Activated CD8-positive, alpha-beta T cell treated with anti-CD3 and anti-CD28 coated beads for 36 hours (primary cell): Measurements from ENCODE around the gene SEC16A. TPM values are rescaled to one million over a fixed set of nuclear protein-coding genes. Genes with fewer than 3 reads are reported as not detected.

Source experiments
- ATAC-seq: fragments of 200-7000 bp; cut with Tn5 transposase; one replicate; pipeline ENCODE4 v1.10.0; 2021; ENCODE audit warnings: mild to moderate bottlenecking, moderate library complexity
- CTCF ChIA-PET: fragments of 350-600 bp; sonication (Branson Sonifier 250); formaldehyde crosslinking; loops from one replicate; lab custom pipeline; 2021; ENCODE audit warnings: antibody characterized with exemption; lab: Charles Lee
- POLR2A ChIA-PET: fragments of 350-600 bp; sonication (Branson Sonifier 250); formaldehyde crosslinking; loops from one replicate; lab custom pipeline; 2021; ENCODE audit warnings: antibody characterized with exemption; lab: Charles Lee
- DNase-seq: peaks from one replicate; pipeline ENCODE4 v3.0.0-alpha.2; 2020
- H3K27ac Mint-ChIP-seq: one replicate; pipeline ENCODE4 v1.8.0; 2021; ENCODE audit warnings: mild to moderate bottlenecking, mixed read lengths
- H3K27me3 Mint-ChIP-seq: one replicate; pipeline ENCODE4 v1.8.0; 2021; ENCODE audit warnings: mixed read lengths
- H3K36me3 Mint-ChIP-seq: one replicate; pipeline ENCODE4 v1.8.0; 2021; ENCODE audit warnings: low read depth, mixed read lengths
- H3K4me1 Mint-ChIP-seq: one replicate; pipeline ENCODE4 v1.8.0; 2021; ENCODE audit warnings: low read depth, mixed read lengths
- H3K4me3 Mint-ChIP-seq: one replicate; pipeline ENCODE4 v1.8.0; 2021; ENCODE audit warnings: mild to moderate bottlenecking, moderate library complexity, mixed read lengths
- H3K9me3 Mint-ChIP-seq: one replicate; pipeline ENCODE4 v1.8.0; 2021; ENCODE audit warnings: mixed read lengths
- CTCF ChIP-seq: fragments of 200-600 bp; IDR thresholded peaks from one replicate; pipeline ENCODE4 v1.8.0; 2022; ENCODE audit warnings: antibody characterized with exemption, mild to moderate bottlenecking
- intact Hi-C: fragments of 100-400 bp; cut with micrococcal nuclease; formaldehyde crosslinking; loops from one replicate; pipeline ENCODE4 v1.10.0; 2022
- total RNA-seq, 2 experiments: library from RNA; stranded (reverse); gene quantifications; one replicate each; pipeline ENCODE4 v1.2.3, GENCODE V29; 2021

SEC16A gene
- total RNA-seq, 2 experiments from 2014 or later: 67.9 to 69.8 TPM

GRCh38 chr9:136471802-136472487, 10.9 kb downstream of the SEC16A start:
- ChIA-PET POLR2A (interaction anchor here (1.0 kb wide), 1 partner anchor 98 kb away, joined by 3 read pairs; no protein-coding TSS in a partner anchor), CTCF (no interaction called here)
- TF ChIP-seq CTCF: no peak
- Mint-ChIP-seq H3K9me3 (no peaks in the 10 kb centered on the region), H3K4me3 (no peak overlapping the region), H3K36me3 (peaks cover 25% of the 10 kb centered on the region), H3K4me1 (no peaks in the 10 kb centered on the region), H3K27me3 (no peaks in the 10 kb centered on the region), H3K27ac (no peak overlapping the region)
- intact Hi-C loops: no loop called here
- ATAC-seq (no peak), DNase-seq (no peak)

- DNase-seq (no peak), ATAC-seq (no peak)
- H3K9me3 Mint-ChIP-seq: no peaks in the 10 kb centered on the region
- CTCF ChIA-PET: no interaction called here
- H3K27ac Mint-ChIP-seq: no peak overlapping the region
- H3K4me1 Mint-ChIP-seq: no peaks in the 10 kb centered on the region
- peaks cover 28% of the 10 kb centered on the region for H3K36me3 Mint-ChIP-seq
- intact Hi-C loops: no loop called here
- H3K27me3 Mint-ChIP-seq: no peaks in the 10 kb centered on the region
- no peak for TF ChIP-seq CTCF
- POLR2A ChIA-PET: interaction anchor here (0.8 to 1.4 kb wide), 3 partner anchors 18 to 97 kb away, joined by 3 to 4 read pairs (median 3); no protein-coding TSS in a partner anchor
- no peak overlapping the region for H3K4me3 Mint-ChIP-seq
Observed at GRCh38 chr9:136470792-136471469, 11.9 kb downstream of the SEC16A start.

- no peak overlapping the region for H3K4me3 Mint-ChIP-seq
- H3K27me3 Mint-ChIP-seq: no peaks in the 10 kb centered on the region
- ChIA-PET CTCF (no interaction called here), POLR2A (interaction anchor here (0.8 to 1.4 kb wide), 2 partner anchors 17 to 30 kb away, joined by 3 to 4 read pairs; no protein-coding TSS in a partner anchor)
- TF ChIP-seq CTCF: no peak
- no peak overlapping the region for H3K27ac Mint-ChIP-seq
- H3K9me3 Mint-ChIP-seq: no peaks in the 10 kb centered on the region
- intact Hi-C loops: no loop called here
- DNase-seq: no peak
- no peaks in the 10 kb centered on the region for H3K4me1 Mint-ChIP-seq
- no peak for ATAC-seq
- peaks cover 27% of the 10 kb centered on the region for H3K36me3 Mint-ChIP-seq
Observed at GRCh38 chr9:136470356-136470755, 12.5 kb downstream of the SEC16A start.

GRCh38 chr9:136467766-136468165, 15.1 kb downstream of the SEC16A start:
- Mint-ChIP-seq H3K4me1 (no peaks in the 10 kb centered on the region), H3K27ac (no peak overlapping the region), H3K4me3 (no peak overlapping the region), H3K9me3 (no peaks in the 10 kb centered on the region), H3K36me3 (peaks cover 25% of the 10 kb centered on the region), H3K27me3 (no peaks in the 10 kb centered on the region)
- ChIA-PET POLR2A (no interaction called here), CTCF (no interaction called here)
- ATAC-seq (no peak), DNase-seq (no peak)
- intact Hi-C loops: no loop called here
- TF ChIP-seq CTCF: no peak

- ChIA-PET CTCF (no interaction called here), POLR2A (no interaction called here)
- no peak for ATAC-seq
- H3K36me3 Mint-ChIP-seq: peaks cover 34% of the 10 kb centered on the region
- H3K9me3 Mint-ChIP-seq: no peaks in the 10 kb centered on the region
- no peaks in the 10 kb centered on the region for H3K27me3 Mint-ChIP-seq
- intact Hi-C loops: no loop called here
- DNase-seq: no peak
- TF ChIP-seq CTCF: no peak
- H3K4me1 Mint-ChIP-seq: no peaks in the 10 kb centered on the region
- H3K4me3 Mint-ChIP-seq: no peak overlapping the region
- H3K27ac Mint-ChIP-seq: no peak overlapping the region
Observed at GRCh38 chr9:136466155-136466541, 16.7 kb downstream of the SEC16A start.
